ENCODE data around the gene SLC35D3.
"Not testable (repeated sequence)": the region's sequence is repeated elsewhere in the genome, so short reads cannot be mapped to it uniquely, and the experiment has no call there.

The SLC35D3 gene

DNA sequence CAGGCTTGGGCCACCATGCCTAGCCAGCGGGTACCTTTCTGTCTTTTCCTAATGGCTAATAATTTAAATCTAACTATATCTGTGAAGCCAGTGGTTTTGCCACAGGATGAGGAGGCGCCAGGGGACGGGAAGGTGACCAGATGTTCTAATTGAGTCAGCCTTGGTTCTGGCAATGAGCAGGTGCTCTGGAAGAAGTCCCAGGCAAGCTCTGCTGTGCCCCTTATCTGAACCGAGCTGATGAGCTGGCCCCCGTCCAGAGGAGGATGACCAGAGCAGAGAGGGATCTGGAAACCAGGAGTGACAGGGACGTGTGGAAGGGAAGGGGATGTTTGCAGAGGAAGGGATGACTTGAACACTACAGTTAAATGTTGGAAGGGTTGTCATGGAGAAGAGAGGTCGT is 46.7 kb downstream of the SLC35D3 start:
- ChIA-PET CTCF (interaction anchor here (0.6 to 7.2 kb wide), 13 partner anchors 8 to 324 kb away, joined by 3 to 68 read pairs (median 4); no protein-coding TSS in a partner anchor), POLR2A (no interaction called here)
- no peak overlapping the region for H3K4me3 ChIP-seq (ENCODE audit: low read depth, low read length)
- TF ChIP-seq, protein P1, sequence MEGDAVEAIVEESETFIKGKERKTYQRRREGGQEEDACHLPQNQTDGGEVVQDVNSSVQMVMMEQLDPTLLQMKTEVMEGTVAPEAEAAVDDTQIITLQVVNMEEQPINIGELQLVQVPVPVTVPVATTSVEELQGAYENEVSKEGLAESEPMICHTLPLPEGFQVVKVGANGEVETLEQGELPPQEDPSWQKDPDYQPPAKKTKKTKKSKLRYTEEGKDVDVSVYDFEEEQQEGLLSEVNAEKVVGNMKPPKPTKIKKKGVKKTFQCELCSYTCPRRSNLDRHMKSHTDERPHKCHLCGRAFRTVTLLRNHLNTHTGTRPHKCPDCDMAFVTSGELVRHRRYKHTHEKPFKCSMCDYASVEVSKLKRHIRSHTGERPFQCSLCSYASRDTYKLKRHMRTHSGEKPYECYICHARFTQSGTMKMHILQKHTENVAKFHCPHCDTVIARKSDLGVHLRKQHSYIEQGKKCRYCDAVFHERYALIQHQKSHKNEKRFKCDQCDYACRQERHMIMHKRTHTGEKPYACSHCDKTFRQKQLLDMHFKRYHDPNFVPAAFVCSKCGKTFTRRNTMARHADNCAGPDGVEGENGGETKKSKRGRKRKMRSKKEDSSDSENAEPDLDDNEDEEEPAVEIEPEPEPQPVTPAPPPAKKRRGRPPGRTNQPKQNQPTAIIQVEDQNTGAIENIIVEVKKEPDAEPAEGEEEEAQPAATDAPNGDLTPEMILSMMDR (IDR thresholded peaks at IDR 0.05; ENCODE audit: insufficient read depth, low read length, missing control alignments): no peak
- no peak for DNase-seq (ENCODE audit: low read depth, low spot score)

DNA sequence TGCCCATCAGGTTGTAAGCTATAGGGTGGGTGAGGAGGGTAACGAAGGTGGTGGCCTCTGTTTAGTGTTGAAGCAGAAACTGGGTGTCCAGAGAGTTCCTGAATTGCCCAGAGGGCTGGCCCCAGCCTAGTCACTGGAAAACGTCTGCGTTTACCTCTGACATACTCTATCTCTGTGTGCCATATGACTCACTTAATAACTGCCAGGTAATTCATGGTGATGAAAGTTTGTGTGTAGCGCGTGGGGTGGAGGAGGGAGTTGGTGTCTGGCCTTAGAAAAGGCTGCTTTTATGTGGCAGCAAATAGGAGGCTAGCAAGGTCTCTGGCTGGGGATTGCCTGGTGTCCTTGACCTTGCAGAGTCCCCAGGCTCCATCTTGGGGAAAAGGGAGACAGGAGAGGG is 47.3 kb downstream of the SLC35D3 start:
- DNase-seq (ENCODE audit: low read depth, low spot score): no peak
- H3K4me3 ChIP-seq (ENCODE audit: low read depth, low read length): no peak overlapping the region
- TF ChIP-seq, protein P1 (IDR thresholded peaks at IDR 0.05; ENCODE audit: insufficient read depth, low read length, missing control alignments): no peak
- CTCF ChIA-PET: interaction anchor here (1.4 to 7.2 kb wide), 5 partner anchors 9 to 50 kb away, joined by 3 to 68 read pairs (median 6); no protein-coding TSS in a partner anchor
- POLR2A ChIA-PET: no interaction called here

DNA sequence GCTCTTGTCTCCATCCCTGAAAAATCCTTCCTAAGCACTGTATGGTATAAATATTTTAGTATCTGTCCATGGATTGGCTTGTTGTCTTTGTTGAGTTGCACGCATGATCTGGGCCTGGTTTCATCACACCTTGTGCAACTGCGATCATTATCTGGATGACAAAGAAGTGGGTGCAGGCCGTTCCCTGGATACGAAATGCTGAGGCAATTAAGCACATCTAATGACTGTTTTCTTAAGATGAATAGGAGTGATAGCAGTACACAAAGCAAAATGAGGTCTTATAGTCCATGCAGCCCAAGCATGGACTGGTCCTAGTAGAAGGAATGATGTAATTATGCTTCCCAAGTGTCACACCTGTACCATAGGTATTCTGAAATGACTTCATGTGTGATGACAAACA is 47.8 kb downstream of the SLC35D3 start:
- TF ChIP-seq, protein P1 (IDR thresholded peaks at IDR 0.05; ENCODE audit: insufficient read depth, low read length, missing control alignments): no peak
- no peak for DNase-seq (ENCODE audit: low read depth, low spot score)
- ChIA-PET POLR2A (no interaction called here), CTCF (interaction anchor here (1.2 to 7.2 kb wide), 6 partner anchors 9 to 50 kb away, joined by 3 to 68 read pairs (median 6); no protein-coding TSS in a partner anchor)
- H3K4me3 ChIP-seq (ENCODE audit: low read depth, low read length): no peak overlapping the region

DNA sequence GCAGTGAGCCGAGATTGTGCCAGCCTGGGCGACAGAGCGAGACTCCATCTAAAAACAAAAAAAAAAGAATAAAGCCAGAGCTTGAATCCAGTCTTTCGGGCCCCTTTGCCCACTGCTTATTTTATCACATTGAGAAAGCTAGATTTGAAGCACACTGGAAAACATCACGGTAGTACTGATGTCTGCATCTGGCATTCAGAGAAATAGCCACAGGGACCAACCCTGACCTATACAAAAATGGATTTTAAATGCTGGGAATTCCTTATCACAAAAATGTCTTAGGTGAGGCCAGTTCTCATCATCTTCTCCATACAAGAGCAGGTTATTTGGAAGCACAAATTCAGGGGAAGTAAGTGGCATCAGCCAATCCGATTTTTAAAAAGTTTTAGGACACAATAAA is 49.5 kb downstream of the SLC35D3 start:
- TF ChIP-seq, protein P1 (IDR thresholded peaks at IDR 0.05; ENCODE audit: insufficient read depth, low read length, missing control alignments): no peak
- no peak overlapping the region for H3K4me3 ChIP-seq (ENCODE audit: low read depth, low read length)
- CTCF ChIA-PET: interaction anchor here (0.7 to 7.2 kb wide), 3 partner anchors 44 to 328 kb away, joined by 3 to 68 read pairs (median 3); no protein-coding TSS in a partner anchor
- POLR2A ChIA-PET: no interaction called here
- DNase-seq (ENCODE audit: low read depth, low spot score): no peak

- DNase-seq (ENCODE audit: low read depth, low spot score); CTCF ChIA-PET; H3K4me3 ChIP-seq (ENCODE audit: low read depth, low read length); POLR2A ChIA-PET: not testable (repeated sequence)
These were observed 51.7 kb downstream of the SLC35D3 start for GRCh38 chr6:136973781-136974180.
